GM20000 (cell line): ENCODE data around the gene CCDC170.

Source experiments
- DNase-seq: peaks from one replicate; pipeline ENCODE4 v3.0.0; 2012; ENCODE audit warnings: low spot score
- TF ChIP-seq, protein P1 (sequence below): IDR thresholded peaks from 2 replicates; pipeline ENCODE4 v1.5.1; 2012; ENCODE audit warnings: mild to moderate bottlenecking, control low read depth; ENCODE audit errors: extremely low read depth, missing control alignments

CCDC170 gene

GRCh38 chr6:151592449-151593159 lies 98.8 kb downstream of the CCDC170 start:
- TF ChIP-seq, protein P1, sequence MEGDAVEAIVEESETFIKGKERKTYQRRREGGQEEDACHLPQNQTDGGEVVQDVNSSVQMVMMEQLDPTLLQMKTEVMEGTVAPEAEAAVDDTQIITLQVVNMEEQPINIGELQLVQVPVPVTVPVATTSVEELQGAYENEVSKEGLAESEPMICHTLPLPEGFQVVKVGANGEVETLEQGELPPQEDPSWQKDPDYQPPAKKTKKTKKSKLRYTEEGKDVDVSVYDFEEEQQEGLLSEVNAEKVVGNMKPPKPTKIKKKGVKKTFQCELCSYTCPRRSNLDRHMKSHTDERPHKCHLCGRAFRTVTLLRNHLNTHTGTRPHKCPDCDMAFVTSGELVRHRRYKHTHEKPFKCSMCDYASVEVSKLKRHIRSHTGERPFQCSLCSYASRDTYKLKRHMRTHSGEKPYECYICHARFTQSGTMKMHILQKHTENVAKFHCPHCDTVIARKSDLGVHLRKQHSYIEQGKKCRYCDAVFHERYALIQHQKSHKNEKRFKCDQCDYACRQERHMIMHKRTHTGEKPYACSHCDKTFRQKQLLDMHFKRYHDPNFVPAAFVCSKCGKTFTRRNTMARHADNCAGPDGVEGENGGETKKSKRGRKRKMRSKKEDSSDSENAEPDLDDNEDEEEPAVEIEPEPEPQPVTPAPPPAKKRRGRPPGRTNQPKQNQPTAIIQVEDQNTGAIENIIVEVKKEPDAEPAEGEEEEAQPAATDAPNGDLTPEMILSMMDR, result no peak
- no peak for DNase-seq

GRCh38 chr6:151609146-151609902 lies 115.5 kb downstream of the CCDC170 start:
- DNase-seq, result no peak
- TF ChIP-seq, protein P1, result no peak

DNA sequence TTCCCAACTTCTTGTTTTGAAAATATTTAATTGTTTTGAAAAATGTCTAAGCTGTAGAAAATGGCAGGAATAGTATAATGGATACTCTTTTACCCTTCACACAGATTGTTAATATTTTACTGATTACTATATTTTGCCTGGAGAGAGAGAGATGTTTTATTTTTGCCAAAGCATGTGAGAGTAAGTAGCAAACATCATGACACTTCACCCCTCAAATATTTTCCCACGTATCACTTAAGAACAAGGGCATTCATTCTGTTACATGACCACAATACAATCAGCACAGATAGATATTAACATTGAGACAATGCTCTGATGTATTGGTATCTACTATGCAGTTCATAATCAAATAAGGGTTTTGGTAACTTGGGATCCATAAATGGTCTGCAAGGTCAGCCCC lies 116.5 kb downstream of the CCDC170 start:
- no peak for DNase-seq
- TF ChIP-seq, protein P1, result no peak

DNA sequence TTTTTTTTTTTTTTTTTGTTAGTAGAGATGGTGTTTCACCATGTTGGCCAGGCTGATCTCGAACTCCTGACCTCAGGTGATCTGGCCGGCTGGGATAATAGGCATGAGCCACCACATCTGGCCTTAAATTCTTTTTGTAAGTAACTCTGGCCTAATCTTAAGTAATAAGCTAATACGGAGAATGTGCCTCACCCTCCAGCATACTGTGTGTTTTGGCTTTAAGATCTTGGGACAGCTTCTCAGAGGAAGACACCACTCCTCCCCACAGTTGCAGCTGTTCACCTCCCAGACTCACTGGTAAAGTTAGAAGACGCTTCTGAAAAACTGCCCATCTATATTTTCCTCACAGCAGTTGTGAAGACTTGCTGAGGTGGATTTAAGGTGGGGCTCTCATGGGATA lies 120.8 kb downstream of the CCDC170 start:
- no peak for DNase-seq
- TF ChIP-seq, protein P1, result no peak

DNA sequence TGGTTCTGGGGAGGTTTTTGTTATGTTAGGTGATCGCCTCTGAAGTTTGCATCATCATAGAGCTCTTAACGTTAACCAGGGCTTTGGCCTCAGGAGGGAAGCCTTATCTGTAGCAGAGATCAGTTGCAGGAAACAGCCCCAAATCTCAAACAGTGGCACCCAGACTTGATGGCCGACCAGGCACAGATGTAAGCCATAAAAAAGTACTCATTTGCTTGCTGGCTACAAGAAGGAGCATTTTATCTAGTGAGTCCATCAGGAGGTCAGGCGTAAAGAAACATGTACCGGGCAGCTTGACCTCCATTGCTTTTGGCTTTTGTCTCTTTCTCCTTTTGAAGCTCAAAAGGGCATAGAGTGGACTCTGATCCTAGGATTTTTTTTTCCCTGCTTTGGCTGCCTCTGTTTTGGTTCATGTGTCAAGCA lies 122.3 kb downstream of the CCDC170 start:
- TF ChIP-seq, protein P1, result no peak
- DNase-seq, result no peak

DNA sequence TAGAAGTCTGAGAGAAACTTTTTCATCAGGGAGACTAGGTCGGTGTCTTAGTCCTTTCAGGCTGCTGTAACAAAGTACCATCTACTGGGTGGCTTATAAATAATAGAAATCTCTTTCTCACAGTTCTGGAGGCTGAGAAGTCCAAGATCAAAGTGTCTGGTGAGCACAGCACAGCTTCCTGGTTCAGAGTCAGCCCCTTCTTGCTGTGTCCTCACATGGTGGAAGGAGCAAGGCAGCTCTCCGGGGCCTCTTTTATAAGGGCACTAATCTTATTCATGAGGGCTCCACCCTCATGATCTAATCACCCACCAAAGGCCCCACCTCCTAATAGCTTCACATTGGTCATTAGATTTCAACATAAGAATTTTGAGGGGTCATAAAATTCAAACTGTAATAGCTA lies 122.8 kb downstream of the CCDC170 start:
- TF ChIP-seq, protein P1, result no peak
- DNase-seq, result no peak

GRCh38 chr6:151617539-151617938 lies 123.7 kb downstream of the CCDC170 start:
- DNase-seq, result no peak
- TF ChIP-seq, protein P1, result no peak
